Measurements from ENCODE around the gene NXF1. TPM values are rescaled to one million over a fixed set of nuclear protein-coding genes. Genes with fewer than 3 reads are reported as not detected.

NXF1 gene
- total and polyA plus RNA-seq, 2 donors (not counting 1 experiment from before 2014, with no cell fraction given): 161 to 262 TPM

DNA sequence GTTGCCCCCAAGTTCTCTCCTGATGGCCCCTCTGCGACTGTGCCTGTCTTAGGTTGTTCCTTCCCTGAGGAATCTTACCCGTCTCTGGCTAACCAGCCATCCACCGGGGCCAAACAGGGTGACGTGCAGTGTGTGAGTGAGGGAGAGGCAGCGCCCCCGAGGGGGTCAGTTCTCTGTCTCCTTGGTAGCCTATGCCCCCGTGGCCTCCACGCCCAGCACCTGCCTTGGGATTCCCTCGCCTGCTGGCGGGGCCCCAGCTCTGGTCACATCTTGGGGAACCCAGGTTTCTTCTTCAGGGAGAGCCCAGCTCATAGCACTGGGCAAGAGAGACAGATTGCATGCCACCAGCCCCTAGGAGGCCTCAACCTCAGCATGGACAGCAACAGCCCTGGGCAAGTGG is 5.8 kb downstream of the NXF1 start:
- WGBS (ENCODE audit: insufficient coverage): 95% methylated on average over 10 of the region's 10 CpGs
- no peak overlapping the region for H2AFZ ChIP-seq (ENCODE audit: insufficient read depth, low read depth, low read length, poor library complexity, severe bottlenecking)
- H3K27ac Mint-ChIP-seq: no peak overlapping the region
- no peak for TF ChIP-seq EZH2 (IDR thresholded peaks at IDR 0.05; ENCODE audit: borderline replicate concordance, insufficient read depth, low read depth, low read length, poor library complexity, severe bottlenecking)
- TF ChIP-seq, protein P1, sequence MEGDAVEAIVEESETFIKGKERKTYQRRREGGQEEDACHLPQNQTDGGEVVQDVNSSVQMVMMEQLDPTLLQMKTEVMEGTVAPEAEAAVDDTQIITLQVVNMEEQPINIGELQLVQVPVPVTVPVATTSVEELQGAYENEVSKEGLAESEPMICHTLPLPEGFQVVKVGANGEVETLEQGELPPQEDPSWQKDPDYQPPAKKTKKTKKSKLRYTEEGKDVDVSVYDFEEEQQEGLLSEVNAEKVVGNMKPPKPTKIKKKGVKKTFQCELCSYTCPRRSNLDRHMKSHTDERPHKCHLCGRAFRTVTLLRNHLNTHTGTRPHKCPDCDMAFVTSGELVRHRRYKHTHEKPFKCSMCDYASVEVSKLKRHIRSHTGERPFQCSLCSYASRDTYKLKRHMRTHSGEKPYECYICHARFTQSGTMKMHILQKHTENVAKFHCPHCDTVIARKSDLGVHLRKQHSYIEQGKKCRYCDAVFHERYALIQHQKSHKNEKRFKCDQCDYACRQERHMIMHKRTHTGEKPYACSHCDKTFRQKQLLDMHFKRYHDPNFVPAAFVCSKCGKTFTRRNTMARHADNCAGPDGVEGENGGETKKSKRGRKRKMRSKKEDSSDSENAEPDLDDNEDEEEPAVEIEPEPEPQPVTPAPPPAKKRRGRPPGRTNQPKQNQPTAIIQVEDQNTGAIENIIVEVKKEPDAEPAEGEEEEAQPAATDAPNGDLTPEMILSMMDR (IDR thresholded peaks at IDR 0.05): no peak
- no peaks in the 10 kb centered on the region for H3K27me3 ChIP-seq (replicated peaks in 1 of 4; ENCODE audit: control extremely low read depth in 1 of 4, control insufficient read depth in 3 of 4, insufficient read depth in 4 of 4, low read length in 3 of 4)
- H3K4me1 Mint-ChIP-seq: peaks cover 13% of the 10 kb centered on the region
- no peaks in the 10 kb centered on the region for H3K9me3 ChIP-seq (ENCODE audit: control extremely low read depth in 1 of 3, control insufficient read depth in 2 of 3, insufficient read depth in 1 of 3, low read length in 2 of 3)
- ChIA-PET CTCF (no interaction called here), POLR2A (no interaction called here)
- ATAC-seq (ENCODE audit: low read depth) (no peak), DNase-seq (no peak)
- H3K27me3 Mint-ChIP-seq: no peaks in the 10 kb centered on the region
- H3K79me2 ChIP-seq (ENCODE audit: control insufficient read depth, insufficient read depth, low read length): peaks cover 72% of the 10 kb centered on the region
- H3K4me3 ChIP-seq (ENCODE audit: control extremely low read depth in 1 of 5, extremely low read depth in 1 of 5, insufficient read depth in 1 of 5, low read depth in 2 of 5, low read length in 4 of 5): no peak overlapping the region
- no peak overlapping the region for H3K9ac ChIP-seq (ENCODE audit: low read length)
- no peak overlapping the region for H3K4me3 Mint-ChIP-seq
- H3K9me3 Mint-ChIP-seq (ENCODE audit: insufficient read depth): no peaks in the 10 kb centered on the region
- no peak overlapping the region for H3K4me2 ChIP-seq (replicated peaks; ENCODE audit: low read depth, low read length, poor library complexity, severe bottlenecking)
- H3K4me1 ChIP-seq (ENCODE audit: control insufficient read depth in 2 of 2, insufficient read depth in 2 of 2, low read length in 2 of 2): peaks cover 8 to 11% of the 10 kb centered on the region in 2 donors
- peaks cover 9% of the 10 kb centered on the region for H4K20me1 ChIP-seq (ENCODE audit: control insufficient read depth, insufficient read depth, low read length, poor library complexity, severe bottlenecking)
- peaks cover 22 to 88% of the 10 kb centered on the region in 2 experiments for H3K36me3 ChIP-seq (replicated peaks in 1 of 2; ENCODE audit: control extremely low read depth in 1 of 2, control insufficient read depth in 1 of 2, extremely low read depth in 1 of 2, insufficient read depth in 2 of 2, low read length in 1 of 2)
- intact Hi-C loops (cut with micrococcal nuclease): no loop called here
- no peak overlapping the region for H3K27ac ChIP-seq (ENCODE audit: low read length in 2 of 2)

DNA sequence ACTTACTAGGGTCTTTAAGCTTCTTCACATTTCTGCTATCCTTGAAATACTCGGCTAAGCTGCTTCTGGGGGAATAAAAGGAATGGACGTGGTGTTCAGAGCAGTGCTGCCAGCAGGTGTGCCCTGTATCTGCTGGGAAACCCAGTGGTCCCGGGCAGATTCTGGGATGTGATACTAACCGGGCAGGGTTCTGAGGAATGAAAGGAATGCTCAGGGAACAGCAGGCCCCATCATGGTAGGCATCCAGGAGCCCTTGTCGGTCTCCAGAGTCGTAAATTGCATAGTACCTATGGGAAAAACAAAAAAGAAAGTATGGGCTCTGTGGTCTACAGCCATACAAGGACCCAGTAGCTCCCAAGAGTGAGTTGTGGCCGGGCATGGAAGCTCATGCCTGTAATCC is 9.0 kb downstream of the NXF1 start:
- H3K27ac Mint-ChIP-seq: no peak overlapping the region
- Histone ChIP-seq H3K27me3 (replicated peaks in 1 of 4; ENCODE audit: control extremely low read depth in 1 of 4, control insufficient read depth in 3 of 4, insufficient read depth in 4 of 4, low read length in 3 of 4) (no peaks in the 10 kb centered on the region), H3K9ac (ENCODE audit: low read length) (no peak overlapping the region), H3K9me3 (ENCODE audit: control extremely low read depth in 1 of 3, control insufficient read depth in 2 of 3, insufficient read depth in 1 of 3, low read length in 2 of 3) (no peaks in the 10 kb centered on the region), H4K20me1 (ENCODE audit: control insufficient read depth, insufficient read depth, low read length, poor library complexity, severe bottlenecking) (peaks cover 5% of the 10 kb centered on the region), H2AFZ (ENCODE audit: insufficient read depth, low read depth, low read length, poor library complexity, severe bottlenecking) (no peak overlapping the region), H3K4me1 (ENCODE audit: control insufficient read depth in 2 of 2, insufficient read depth in 2 of 2, low read length in 2 of 2) (peaks cover 7 to 10% of the 10 kb centered on the region in 2 donors), H3K36me3 (replicated peaks in 1 of 2; ENCODE audit: control extremely low read depth in 1 of 2, control insufficient read depth in 1 of 2, extremely low read depth in 1 of 2, insufficient read depth in 2 of 2, low read length in 1 of 2) (peaks cover 17 to 87% of the 10 kb centered on the region in 2 experiments), H3K4me2 (replicated peaks; ENCODE audit: low read depth, low read length, poor library complexity, severe bottlenecking) (no peak overlapping the region), H3K4me3 (ENCODE audit: control extremely low read depth in 1 of 5, extremely low read depth in 1 of 5, insufficient read depth in 1 of 5, low read depth in 2 of 5, low read length in 4 of 5) (no peak overlapping the region), H3K79me2 (ENCODE audit: control insufficient read depth, insufficient read depth, low read length) (peaks cover 49% of the 10 kb centered on the region), H3K27ac (ENCODE audit: low read length in 2 of 2) (no peak overlapping the region)
- TF ChIP-seq, protein P1 (IDR thresholded peaks at IDR 0.05): no peak
- TF ChIP-seq EZH2 (IDR thresholded peaks at IDR 0.05; ENCODE audit: borderline replicate concordance, insufficient read depth, low read depth, low read length, poor library complexity, severe bottlenecking): no peak
- intact Hi-C loops (cut with micrococcal nuclease): no loop called here
- ChIA-PET POLR2A (interaction anchor here (0.9 to 1.1 kb wide), 2 partner anchors 10 to 16 kb away, joined by 3 to 5 read pairs; no protein-coding TSS in a partner anchor), CTCF (interaction anchor here (0.7 to 1.8 kb wide), 5 partner anchors 8 to 63 kb away, joined by 3 to 8 read pairs (median 4); no protein-coding TSS in a partner anchor)
- no peak for DNase-seq
- 96% methylated on average over 5 of the region's 7 CpGs for WGBS (ENCODE audit: insufficient coverage)
- H3K27me3 Mint-ChIP-seq: no peaks in the 10 kb centered on the region
- no peaks in the 10 kb centered on the region for H3K9me3 Mint-ChIP-seq (ENCODE audit: insufficient read depth)
- ATAC-seq (ENCODE audit: low read depth): no peak
- H3K4me3 Mint-ChIP-seq: no peak overlapping the region
- peaks cover 12% of the 10 kb centered on the region for H3K4me1 Mint-ChIP-seq

Measured in B cell (primary cell).